ENCODE results near the gene CLASP2.
A peak's percentile ranks its signal among the peaks of the same experiment; 100 is the strongest.

DNA sequence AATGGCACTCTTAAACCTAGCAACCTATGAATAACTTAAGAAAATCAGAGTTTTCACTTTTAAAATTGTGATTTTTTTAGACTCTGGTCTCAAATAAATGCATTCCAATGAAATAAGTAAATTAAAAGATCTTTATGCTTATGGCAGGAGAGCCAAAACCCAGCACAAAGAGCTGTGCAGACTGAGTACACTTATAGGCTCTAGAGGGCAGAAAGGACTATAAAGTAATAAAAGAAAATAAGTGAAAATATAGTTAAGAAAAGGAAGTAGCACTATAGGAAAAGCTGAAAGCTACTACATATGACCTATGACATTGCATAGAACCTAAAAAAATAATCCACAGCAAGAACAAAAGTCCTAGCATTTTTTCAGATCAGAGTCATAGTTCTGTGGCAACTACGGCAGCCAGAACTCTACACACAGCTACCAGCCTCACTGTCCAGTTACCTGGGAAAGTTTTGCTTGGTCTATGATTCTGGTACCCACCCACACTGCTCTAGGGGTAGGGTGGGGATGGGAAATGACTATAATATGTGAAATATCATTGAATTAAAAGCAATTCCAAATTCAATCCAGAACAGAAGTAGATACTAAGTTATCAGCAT, 30.5 kb downstream of the CLASP2 start:
- TF ChIP-seq, protein P1, sequence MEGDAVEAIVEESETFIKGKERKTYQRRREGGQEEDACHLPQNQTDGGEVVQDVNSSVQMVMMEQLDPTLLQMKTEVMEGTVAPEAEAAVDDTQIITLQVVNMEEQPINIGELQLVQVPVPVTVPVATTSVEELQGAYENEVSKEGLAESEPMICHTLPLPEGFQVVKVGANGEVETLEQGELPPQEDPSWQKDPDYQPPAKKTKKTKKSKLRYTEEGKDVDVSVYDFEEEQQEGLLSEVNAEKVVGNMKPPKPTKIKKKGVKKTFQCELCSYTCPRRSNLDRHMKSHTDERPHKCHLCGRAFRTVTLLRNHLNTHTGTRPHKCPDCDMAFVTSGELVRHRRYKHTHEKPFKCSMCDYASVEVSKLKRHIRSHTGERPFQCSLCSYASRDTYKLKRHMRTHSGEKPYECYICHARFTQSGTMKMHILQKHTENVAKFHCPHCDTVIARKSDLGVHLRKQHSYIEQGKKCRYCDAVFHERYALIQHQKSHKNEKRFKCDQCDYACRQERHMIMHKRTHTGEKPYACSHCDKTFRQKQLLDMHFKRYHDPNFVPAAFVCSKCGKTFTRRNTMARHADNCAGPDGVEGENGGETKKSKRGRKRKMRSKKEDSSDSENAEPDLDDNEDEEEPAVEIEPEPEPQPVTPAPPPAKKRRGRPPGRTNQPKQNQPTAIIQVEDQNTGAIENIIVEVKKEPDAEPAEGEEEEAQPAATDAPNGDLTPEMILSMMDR (conservative IDR thresholded peaks at IDR 0.05; ENCODE audit: low read depth, low read length), result no peak
- peak; percentile 61; the same call in 1 of the 2 replicates for TF ChIP-seq CEBPB (IDR thresholded peaks at IDR 0.05; ENCODE audit: low read depth, low read length)
- TF ChIP-seq CHD1 (IDR thresholded peaks at IDR 0.05; ENCODE audit: low read depth, low read length), result no peak
- TF ChIP-seq RFX5 (IDR thresholded peaks at IDR 0.05; ENCODE audit: low read depth, low read length), result no peak

All from IMR-90 (cell line).